GM10248 (cell line): ENCODE results near the gene FHOD3.
A peak's percentile ranks its signal among the peaks of the same experiment; 100 is the strongest.

ENCODE experiments used
- CTCF ChIA-PET: fragments of 300-600 bp; sonication (Branson Sonifier 250); formaldehyde crosslinking; extraction: SDS; loops from one replicate; lab custom pipeline; 2021; ENCODE audit warnings: antibody characterized with exemption; lab: Yijun Ruan, JAX
- POLR2A ChIA-PET: fragments of 350-650 bp; sonication (Branson Sonifier 250); formaldehyde crosslinking; extraction: SDS; loops from one replicate; lab custom pipeline; 2020; ENCODE audit warnings: antibody characterized with exemption; lab: Yijun Ruan, JAX
- DNase-seq: peaks from one replicate; pipeline ENCODE4 v3.0.0; 2012; ENCODE audit errors: extremely low spot score
- TF ChIP-seq, protein P1 (sequence below): IDR thresholded peaks from 2 replicates; pipeline ENCODE4 v1.5.1; 2012; ENCODE audit warnings: mild to moderate bottlenecking, low read depth; ENCODE audit errors: extremely low read depth, missing control alignments, control extremely low read depth

The FHOD3 gene

DNA sequence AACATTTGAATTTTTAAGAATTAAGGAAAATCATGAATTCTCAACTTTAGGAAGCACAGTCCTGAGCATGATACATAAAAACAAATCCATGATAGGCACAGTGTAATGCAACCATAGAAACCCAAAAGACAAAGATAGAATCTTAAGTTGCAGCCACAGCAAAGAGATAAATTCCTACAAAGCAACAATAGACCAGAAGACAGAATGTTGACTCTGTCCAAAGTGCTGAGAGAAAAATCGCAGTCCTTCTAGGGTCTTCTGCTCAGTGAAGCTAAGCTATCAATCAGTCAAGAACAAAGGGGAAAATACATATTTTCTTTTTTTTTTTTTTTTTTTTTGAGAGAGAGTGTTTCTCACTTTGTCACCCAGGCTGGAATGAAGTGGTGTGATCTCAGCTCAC, 22.0 kb upstream of the FHOD3 start:
- TF ChIP-seq, protein P1, sequence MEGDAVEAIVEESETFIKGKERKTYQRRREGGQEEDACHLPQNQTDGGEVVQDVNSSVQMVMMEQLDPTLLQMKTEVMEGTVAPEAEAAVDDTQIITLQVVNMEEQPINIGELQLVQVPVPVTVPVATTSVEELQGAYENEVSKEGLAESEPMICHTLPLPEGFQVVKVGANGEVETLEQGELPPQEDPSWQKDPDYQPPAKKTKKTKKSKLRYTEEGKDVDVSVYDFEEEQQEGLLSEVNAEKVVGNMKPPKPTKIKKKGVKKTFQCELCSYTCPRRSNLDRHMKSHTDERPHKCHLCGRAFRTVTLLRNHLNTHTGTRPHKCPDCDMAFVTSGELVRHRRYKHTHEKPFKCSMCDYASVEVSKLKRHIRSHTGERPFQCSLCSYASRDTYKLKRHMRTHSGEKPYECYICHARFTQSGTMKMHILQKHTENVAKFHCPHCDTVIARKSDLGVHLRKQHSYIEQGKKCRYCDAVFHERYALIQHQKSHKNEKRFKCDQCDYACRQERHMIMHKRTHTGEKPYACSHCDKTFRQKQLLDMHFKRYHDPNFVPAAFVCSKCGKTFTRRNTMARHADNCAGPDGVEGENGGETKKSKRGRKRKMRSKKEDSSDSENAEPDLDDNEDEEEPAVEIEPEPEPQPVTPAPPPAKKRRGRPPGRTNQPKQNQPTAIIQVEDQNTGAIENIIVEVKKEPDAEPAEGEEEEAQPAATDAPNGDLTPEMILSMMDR, result no peak
- ChIA-PET CTCF (interaction anchor here (1.2 kb wide), 1 partner anchor 9 kb away, joined by 3 read pairs; no protein-coding TSS in a partner anchor), POLR2A (no interaction called here)
- no peak for DNase-seq

DNA sequence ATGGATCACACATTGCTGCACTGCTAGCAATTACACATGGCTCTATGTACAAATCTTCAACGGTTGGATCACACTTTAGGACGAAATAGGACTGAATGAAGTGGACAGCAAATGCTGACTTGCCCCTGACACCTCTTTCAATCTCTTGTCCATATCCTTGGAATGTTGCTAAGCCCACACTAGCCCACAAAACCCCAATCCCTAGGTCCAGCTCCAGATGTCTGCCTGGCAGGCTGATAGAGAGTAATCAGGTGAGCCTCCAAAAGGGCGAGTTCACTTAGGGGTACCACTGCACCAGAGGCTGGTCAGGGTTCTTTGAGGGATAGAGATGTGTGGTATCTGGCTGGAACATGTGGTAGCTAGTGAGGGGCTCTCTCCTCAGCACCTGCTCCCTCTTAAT, 18.5 kb upstream of the FHOD3 start:
- DNase-seq, result no peak
- ChIA-PET CTCF (interaction anchor here (1.1 to 3.4 kb wide), 4 partner anchors 15 to 261 kb away, joined by 3 to 14 read pairs (median 6); partner anchors contain the start of gene FHOD3), POLR2A (no interaction called here)
- TF ChIP-seq, protein P1, result no peak

DNA sequence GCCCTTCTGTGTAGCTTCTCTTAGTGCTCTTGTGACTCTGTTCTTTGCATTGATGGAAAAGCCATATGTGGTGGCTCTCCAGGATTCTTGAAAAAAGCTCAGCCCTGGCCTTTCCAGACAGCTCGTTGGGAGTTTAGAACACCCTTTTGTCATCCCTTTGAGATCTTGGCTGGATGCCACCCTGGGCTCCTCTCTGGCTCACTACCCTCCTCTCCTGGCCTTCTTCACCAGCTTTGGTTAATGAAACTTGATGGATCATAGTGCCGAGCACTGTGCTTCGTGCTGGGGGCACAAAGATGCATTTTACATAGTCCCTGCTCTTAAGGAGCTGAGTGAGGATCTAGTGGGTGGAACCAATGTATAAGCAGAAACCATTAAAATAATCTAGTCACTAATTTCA, 15.6 kb upstream of the FHOD3 start:
- CTCF ChIA-PET, result interaction anchor here (0.8 to 8.4 kb wide), 7 partner anchors 153 to 895 kb away, joined by 3 to 124 read pairs (median 5); partner anchors contain the start of gene SLC39A6
- no peak for DNase-seq
- TF ChIP-seq, protein P1, result no peak
- POLR2A ChIA-PET, result no interaction called here

DNA sequence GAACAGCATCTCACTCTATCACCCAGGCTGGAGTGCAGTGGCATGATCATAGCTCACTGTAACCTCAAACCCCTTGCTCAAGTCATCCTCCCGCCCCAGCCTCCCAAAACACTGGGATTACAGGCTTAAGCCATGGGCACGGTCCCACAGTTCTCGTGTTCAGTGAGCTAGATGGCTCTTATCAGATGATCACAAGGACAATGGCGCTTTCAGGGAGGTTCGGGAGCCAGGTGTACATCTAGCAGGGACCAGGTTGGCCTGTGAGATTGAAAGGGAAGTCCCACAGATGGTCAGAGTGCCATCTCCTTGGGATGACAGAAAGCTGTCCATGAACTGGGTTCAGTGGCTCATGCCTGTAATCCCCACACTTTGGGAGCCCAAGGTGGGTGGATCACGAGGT, 14.1 kb upstream of the FHOD3 start:
- ChIA-PET POLR2A (no interaction called here), CTCF (interaction anchor here (0.6 to 8.4 kb wide), 26 partner anchors 9 to 601 kb away, joined by 3 to 124 read pairs (median 4); partner anchors contain the start of gene FHOD3)
- TF ChIP-seq, protein P1, result no peak
- DNase-seq, result no peak

GRCh38 chr18:36284268-36284667, 13.2 kb upstream of the FHOD3 start:
- TF ChIP-seq, protein P1, result no peak
- ChIA-PET CTCF (interaction anchor here (0.6 to 8.4 kb wide), 43 partner anchors 9 to 602 kb away, joined by 3 to 124 read pairs (median 3); partner anchors contain the start of gene FHOD3), POLR2A (no interaction called here)
- no peak for DNase-seq

DNA sequence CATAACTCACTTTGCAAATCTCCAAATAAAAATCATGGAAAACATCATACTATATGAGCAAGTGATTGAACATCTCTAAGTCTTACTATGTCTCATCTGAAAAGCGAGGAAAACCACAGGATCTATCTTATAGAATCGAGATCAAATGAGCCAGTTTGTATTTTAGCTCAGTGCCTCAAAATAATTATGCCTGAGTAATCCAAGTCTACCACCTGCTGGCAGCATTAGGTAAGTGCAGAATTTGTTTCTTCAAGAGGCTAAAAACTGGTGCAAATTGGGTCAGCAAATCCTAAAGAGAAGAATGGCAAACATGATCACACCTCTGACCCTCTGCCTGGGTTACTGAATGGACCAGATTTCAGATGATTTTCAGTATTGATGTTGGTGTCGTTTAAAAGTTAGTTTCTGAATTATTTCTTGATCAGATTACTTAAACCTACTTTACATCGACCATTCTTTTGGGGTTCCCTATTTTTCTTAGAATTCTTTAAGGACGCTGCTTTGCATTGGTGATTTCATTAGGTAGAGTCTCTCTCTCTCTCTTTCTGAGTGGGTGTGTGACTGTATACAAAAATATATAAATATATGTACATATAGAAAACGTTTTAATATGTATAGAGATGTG, 12.7 kb upstream of the FHOD3 start:
- TF ChIP-seq, protein P1, result peak; percentile 84
- DNase-seq, result peak; percentile 53
- ChIA-PET POLR2A (no interaction called here), CTCF (interaction anchor here (0.6 to 8.4 kb wide), 39 partner anchors 10 to 603 kb away, joined by 3 to 124 read pairs (median 3); partner anchors contain the start of gene FHOD3)
